GM10248 (cell line): ENCODE data around the gene ADGRF5.
A peak's percentile ranks its signal among the peaks of the same experiment; 100 is the strongest.
"Not testable (repeated sequence)": the region's sequence is repeated elsewhere in the genome, so short reads cannot be mapped to it uniquely, and the experiment has no call there.

Experiments used
- CTCF ChIA-PET: fragments of 300-600 bp; sonication (Branson Sonifier 250); formaldehyde crosslinking; extraction: SDS; loops from one replicate; lab custom pipeline; 2021; ENCODE audit warnings: antibody characterized with exemption; lab: Yijun Ruan, JAX
- POLR2A ChIA-PET: fragments of 350-650 bp; sonication (Branson Sonifier 250); formaldehyde crosslinking; extraction: SDS; loops from one replicate; lab custom pipeline; 2020; ENCODE audit warnings: antibody characterized with exemption; lab: Yijun Ruan, JAX
- DNase-seq: peaks from one replicate; pipeline ENCODE4 v3.0.0; 2012; ENCODE audit errors: extremely low spot score
- CTCF ChIP-seq: IDR thresholded peaks from 2 replicates; pipeline ENCODE4 v1.5.1; 2012; ENCODE audit warnings: mild to moderate bottlenecking, low read depth; ENCODE audit errors: extremely low read depth, missing control alignments, control extremely low read depth

ADGRF5 gene

DNA sequence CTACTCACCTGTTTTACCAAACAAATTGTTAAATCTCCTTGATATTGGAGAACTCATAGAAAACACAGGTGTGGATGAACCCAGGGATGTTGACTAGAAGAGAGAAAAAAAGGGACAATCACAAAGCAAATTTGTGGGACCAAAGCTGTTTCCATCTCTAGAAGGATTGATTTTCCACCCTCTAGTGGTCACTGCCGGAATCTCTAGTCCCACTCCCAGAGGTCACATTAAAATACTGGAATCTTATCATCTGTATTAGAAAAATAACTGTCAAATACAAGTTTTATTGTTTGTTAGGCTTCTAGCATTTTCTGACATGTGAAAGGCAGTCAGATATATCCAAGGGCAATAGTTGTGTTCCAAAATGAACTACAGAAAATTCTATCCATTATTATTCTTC lies 65.8 kb downstream of the ADGRF5 start:
- DNase-seq, POLR2A ChIA-PET: not testable (repeated sequence)
- TF ChIP-seq CTCF: peak; percentile 61
- CTCF ChIA-PET: interaction anchor here (1.0 to 2.4 kb wide), 4 partner anchors 9 to 191 kb away, joined by 3 to 5 read pairs (median 4); no protein-coding TSS in a partner anchor

DNA sequence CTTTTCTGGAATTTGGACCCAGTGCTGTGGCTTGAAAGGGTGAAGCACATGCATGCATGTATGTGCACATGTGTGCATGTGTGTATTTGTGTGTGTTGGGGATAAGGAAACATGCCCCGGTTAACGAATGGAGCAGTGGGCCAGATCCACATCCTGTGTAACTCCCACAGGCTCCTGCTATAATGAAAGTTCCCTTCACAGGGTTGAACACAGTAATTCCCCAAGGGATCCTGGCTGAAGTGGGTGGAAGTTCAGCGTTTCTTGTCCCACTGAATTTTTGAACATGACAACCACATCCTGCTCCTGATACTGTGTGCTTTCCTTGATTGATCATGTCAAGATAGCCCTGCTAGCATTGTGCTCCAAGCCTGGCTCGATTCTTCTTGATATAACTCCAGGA lies 70.2 kb downstream of the ADGRF5 start:
- POLR2A ChIA-PET, DNase-seq, CTCF ChIA-PET: not testable (repeated sequence)

DNA sequence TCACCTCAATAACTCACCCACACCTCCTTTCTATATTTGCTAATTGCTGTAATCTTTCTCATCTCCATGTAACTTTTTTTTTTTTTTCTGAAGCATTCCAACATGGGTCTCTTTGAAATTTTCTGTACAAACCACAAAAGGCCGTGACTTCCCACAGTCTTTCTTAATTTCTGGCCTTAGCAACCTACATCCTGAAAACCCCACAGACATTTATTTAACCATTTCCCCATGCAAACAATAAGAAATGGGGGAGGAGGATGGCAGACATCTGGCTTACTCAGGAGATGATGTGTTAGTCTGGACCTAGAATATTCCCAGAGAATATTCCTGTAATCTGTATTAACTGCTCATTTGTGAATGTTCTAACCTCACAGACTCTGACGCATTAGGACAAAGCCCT lies 70.9 kb downstream of the ADGRF5 start:
- no peak for DNase-seq
- TF ChIP-seq CTCF: no peak
- POLR2A ChIA-PET: no interaction called here
- CTCF ChIA-PET: interaction anchor here (0.8 kb wide), 1 partner anchor 22 kb away, joined by 3 read pairs; no protein-coding TSS in a partner anchor

- no peak for TF ChIP-seq CTCF
- no peak for DNase-seq
- ChIA-PET POLR2A (no interaction called here), CTCF (interaction anchor here (0.7 to 2.4 kb wide), 14 partner anchors 10 to 632 kb away, joined by 3 to 16 read pairs (median 6); partner anchors contain the start of gene ADGRF1)
Observed at GRCh38 chr6:46849361-46849690, 72.4 kb downstream of the ADGRF5 start.

GRCh38 chr6:46848684-46849360 lies 72.9 kb downstream of the ADGRF5 start:
- ChIA-PET CTCF (interaction anchor here (0.7 to 2.4 kb wide), 19 partner anchors 10 to 831 kb away, joined by 3 to 16 read pairs (median 5); partner anchors contain the start of gene ADGRF1), POLR2A (no interaction called here)
- peak; percentile 72 for DNase-seq
- TF ChIP-seq CTCF: peak; percentile 94

GRCh38 chr6:46845126-46845525 lies 76.6 kb downstream of the ADGRF5 start:
- DNase-seq: no peak
- ChIA-PET CTCF (no interaction called here), POLR2A (no interaction called here)
- TF ChIP-seq CTCF: no peak

- CTCF ChIA-PET, POLR2A ChIA-PET, DNase-seq: not testable (repeated sequence)
Observed at GRCh38 chr6:46842252-46842846, 79.4 kb downstream of the ADGRF5 start.

- POLR2A ChIA-PET: no interaction called here
- CTCF ChIA-PET: interaction anchor here (0.7 kb wide), 1 partner anchor 45 kb away, joined by 3 read pairs; no protein-coding TSS in a partner anchor
- TF ChIP-seq CTCF: no peak
- DNase-seq: no peak
Observed at GRCh38 chr6:46838033-46838432, 83.7 kb downstream of the ADGRF5 start.

GRCh38 chr6:46834991-46835390 lies 86.7 kb downstream of the ADGRF5 start:
- CTCF ChIA-PET, POLR2A ChIA-PET, DNase-seq: not testable (repeated sequence)

GRCh38 chr6:46834257-46834916 lies 87.4 kb downstream of the ADGRF5 start:
- DNase-seq, POLR2A ChIA-PET, CTCF ChIA-PET: not testable (repeated sequence)
